IPS-NIHi7 (cell line): ENCODE data around the gene PKP4.

Experiments
- DNase-seq: peaks from one replicate; pipeline ENCODE4 v3.0.0; 2012; ENCODE audit warnings: mixed read lengths; ENCODE audit errors: extremely low spot score

PKP4 gene

DNA sequence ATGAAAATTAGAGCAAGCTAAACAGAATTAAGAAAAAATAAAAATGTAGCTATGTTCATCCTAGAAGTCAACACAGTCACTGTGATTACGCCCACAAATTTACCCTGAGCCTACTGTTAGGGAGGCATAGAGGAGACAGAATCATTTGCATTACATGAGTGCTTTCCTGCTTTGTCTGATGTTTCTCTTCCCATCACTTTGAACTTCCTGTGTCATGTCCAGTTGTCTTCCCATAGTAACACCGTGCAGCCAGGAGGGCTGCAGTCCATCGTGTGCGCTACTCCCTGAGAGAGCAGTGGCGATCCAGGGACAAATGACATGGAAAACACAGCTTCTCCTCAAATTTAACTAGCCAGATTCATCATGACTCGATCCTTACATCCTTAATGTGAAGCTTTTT is 188.5 kb downstream of the PKP4 start:
- DNase-seq: no peak

DNA sequence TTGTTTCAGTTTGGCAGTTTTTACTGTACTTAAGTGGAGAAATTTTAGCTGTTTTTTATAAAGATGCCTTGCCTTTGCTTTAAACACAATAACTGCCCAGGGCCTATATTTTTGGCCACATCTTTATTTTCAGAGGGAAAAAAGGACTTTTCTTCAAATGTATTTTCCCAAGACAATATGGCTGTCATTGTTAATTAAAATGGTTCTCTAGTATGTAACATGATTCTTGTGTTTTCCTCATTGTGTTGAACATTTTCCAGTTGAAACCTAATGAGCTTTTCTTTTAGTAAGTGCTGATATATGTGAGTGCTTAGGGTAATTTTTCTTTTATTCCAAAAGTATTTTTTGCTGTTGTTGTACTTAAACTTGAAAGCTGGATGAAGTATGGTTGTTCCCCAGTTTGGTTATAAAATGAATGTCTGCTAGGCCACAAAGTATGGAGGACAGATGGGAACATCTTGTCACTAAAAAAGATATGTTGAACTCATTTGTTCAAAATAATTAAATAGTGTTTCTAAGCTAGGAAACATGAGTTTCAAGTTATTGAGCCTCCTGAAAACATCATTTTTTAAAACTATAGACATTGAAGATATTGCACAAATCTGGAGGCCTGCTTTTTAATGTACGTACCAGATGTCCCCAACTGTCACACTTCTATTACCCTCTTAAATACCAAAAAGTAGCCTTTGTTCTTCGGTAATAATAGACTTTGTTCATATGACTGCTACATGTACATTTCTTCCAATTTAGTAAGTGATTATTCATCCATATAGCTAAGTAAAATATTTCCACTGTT is 190.9 kb downstream of the PKP4 start:
- DNase-seq: no peak

DNA sequence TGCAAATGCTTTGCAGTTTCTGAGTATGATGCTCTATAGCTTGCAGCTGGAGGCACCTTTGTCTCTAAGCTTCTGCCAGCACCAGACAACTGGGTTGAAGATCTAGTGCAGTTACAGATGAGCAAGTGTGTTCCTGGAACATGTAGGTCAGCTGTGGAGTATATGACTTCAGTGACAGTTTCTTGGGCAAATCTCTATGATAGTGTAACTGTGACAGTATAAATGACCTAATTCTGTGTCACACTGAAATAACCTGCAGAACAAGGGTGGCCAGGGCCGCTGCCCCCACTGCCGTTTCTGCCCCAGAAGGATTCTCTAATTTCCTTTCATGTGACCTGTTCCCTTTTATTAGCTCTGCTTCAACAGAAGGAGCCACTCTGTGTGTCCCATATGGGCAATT is 193.1 kb downstream of the PKP4 start:
- no peak for DNase-seq

DNA sequence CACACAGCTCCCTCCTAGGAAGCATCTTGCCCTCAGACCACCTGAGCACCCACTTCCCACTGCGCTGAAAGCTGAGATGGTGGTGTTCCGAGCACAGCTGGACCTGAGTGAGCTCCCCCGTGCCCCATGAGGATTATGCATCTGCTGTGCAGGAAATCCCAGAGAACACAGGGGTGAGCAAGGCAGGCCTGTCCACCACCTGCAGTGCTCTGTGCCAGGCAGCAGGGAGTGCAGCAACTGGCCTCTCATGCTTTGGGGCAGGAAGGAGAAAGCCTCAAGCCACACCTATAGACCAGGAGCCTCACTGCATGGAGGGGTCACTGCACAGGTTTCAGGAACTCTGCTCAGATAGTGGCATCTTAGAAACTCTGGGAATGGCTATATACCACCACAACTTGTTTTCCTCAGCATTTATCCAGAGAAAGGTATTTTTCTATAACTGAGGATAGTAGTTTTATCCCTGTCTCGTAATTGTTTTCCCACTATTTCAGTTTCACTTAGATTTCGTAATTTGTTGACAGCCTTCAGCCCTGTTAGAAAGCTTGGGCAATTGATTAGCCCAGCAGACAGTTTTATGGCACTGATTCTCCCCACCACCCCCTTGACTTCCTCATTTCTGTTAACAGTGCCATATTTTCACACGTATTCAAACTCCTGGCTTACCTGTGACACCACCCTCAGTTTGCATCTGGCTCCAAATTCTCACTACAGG is 194.1 kb downstream of the PKP4 start:
- DNase-seq: no peak

DNA sequence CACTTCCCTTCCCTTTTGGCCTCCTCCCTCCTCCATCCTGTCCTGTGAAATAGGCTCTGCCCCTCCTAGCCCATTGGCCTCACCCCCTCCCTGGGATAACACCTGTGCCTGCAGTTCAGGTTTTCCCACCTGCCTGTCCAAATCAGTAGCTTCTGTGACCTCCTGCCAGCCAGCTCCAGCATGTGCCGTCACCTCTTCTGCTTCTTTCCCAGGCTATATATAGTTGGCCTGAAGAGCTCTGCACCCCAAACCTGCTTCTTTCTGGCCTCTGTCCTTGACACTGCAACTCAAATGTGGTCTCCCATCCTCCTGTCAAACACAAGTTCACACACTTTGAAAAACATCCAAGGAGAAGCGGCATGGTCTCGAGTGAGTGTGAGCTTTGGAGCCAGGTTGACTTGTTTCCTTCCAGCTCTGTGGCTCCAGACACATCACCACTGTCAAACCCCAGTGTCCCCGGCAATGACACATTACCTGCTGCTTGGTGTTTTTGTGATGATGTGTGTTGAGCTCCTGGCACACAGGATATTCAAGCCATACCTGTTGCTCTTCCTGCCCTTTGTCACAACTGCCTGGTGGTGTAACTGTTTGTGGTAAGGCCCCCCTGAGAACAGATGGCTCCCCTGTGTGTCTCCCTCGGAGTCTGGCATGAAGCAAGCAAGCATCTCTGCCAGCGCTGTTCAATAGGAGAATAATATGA is 194.8 kb downstream of the PKP4 start:
- no peak for DNase-seq

DNA sequence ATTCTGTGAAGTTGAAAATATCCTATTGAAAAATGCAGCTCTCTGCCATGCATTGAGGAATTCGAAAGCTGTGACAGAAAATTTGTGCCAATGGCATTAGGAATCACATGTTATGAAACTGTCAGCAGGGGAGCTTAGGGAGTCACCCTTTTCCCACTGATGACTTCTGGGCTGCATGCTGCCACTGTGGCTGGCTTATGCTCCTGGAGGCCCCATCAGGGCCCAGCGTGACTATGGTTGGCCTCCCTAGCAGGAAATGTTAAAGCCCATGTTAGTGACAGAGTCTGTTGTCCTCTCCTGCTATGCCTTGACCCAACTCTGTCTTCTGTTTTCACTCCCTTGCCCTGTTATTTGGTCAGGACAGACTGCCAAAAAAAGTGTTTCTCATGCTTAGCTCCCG is 198.9 kb downstream of the PKP4 start:
- DNase-seq: no peak

DNA sequence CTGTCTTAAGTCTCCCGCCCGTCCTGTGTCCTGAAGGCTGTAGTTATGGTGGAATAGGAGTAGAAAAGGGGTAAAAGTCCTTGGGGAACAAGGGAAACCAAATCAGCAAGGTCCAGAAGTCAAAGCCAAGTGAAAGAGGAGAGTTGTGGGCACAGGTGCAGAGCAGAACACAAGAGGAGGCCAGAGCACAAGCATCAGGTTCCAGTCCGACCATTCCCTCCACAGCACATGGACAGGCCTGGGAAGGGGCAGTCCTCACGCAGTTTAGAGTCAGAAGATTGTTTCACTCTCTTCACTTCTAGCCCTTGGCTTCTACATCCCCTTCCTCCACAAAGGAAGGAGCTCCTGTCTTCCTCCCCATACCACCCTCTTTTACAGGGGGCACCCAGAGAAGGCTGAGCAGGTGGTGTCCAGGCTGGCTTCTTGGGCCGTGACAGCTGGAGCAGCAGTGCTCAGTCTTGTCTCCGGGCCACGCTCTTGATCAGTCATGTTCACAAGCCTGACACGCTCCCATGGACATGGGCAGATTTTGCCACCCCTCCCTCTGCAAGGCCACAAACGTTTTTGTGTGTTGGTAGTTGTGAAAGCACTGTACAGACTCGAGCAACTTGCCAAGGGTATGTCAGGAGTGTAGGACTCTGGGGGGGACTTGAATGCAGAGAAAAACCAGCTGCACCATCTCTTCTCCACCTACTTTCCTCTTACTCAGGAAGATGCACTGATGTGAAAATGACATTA is 199.9 kb downstream of the PKP4 start:
- no peak for DNase-seq

DNA sequence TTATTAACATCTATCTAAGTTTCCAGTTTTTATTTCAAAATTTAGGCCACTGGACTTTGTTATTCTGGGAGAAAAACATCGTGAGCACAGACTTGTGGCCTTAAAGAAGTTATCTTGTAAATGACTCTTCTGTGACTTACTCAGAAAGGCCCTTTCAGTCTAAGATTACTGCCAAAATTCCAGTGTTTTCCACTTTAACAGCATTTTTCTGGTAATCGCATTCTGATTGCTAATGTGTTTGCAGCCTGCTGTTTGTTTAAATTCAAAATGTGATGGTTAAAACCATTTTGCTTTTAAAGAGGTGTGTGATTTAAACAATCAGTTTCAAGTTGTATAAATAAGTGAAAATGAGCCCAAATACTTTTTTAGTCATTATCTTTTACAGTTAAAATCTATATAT is 201.6 kb downstream of the PKP4 start:
- no peak for DNase-seq

DNA sequence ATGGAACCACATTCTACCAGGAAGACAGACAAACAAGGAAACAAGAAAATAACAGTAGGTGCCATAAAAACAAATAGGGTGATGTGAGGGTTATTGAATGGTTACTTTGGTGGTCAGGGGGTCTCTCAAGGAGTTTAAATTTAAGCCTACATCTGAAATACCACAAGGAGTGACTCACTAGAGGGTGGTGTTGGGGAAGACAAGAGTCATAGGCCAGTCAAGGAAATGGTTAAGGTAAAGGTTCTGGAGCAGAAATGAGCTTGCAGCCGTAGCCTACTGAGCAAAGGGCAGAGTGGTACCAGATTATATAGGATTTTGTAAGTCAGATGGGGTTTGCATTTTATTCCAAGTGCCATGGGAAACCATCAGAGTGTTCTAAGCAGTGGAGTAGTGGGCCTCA is 202.7 kb downstream of the PKP4 start:
- DNase-seq: no peak

DNA sequence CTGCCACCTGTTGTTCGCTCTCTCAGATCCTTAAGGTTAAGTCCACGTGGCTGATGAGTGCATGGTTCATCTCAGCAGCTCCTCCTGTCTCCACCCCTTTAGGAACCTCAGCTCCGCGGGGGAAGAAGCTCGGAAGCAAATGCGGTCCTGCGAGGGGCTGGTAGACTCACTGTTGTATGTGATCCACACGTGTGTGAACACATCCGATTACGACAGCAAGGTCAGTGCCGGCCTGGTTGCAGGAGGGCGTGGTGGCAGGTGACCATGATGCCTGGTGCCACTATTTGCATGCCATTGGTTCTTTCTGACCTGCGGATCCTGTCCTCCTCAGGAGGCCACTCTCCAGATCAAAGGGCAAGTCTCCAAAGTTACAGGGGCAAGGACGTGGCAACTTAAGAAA is 204.5 kb downstream of the PKP4 start:
- DNase-seq: no peak

DNA sequence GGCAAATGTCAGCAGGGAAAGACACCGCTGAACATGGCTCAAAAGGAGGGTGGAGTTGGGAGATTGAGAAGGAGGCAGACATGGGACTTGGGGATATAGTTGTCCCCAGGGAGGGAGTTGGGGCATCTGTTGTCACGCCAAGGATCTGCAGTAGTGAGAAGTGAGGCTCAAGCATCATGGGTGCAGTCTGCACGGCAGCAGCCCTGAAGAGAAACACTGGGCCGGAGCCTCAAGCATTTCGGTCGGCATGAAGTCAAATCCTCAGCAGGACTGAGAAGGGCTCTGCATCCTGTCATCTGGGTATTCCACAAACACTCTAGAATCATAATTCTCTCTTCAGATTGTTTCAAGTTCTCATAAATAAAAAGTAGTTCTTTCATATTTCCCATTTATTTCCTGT is 205.7 kb downstream of the PKP4 start:
- DNase-seq: no peak

DNA sequence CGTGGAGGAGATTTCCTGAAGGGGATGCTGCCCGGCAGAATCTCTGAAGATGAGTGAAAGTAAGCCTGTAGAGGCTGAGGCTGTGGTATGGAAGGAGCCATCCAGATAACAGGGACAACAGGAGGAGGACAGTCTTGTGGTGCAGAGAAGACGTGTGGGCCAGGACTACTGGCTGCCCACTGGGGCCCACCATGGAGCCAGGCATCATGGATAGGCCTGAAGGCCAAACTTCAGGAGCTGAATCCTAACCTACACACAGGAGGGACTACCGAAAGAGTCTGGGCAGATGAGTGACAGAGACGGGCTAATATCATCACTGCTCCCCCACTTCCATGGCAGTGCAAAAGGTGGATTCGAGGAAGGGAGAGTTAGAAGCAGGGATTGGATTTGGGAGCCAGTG is 207.0 kb downstream of the PKP4 start:
- no peak for DNase-seq

DNA sequence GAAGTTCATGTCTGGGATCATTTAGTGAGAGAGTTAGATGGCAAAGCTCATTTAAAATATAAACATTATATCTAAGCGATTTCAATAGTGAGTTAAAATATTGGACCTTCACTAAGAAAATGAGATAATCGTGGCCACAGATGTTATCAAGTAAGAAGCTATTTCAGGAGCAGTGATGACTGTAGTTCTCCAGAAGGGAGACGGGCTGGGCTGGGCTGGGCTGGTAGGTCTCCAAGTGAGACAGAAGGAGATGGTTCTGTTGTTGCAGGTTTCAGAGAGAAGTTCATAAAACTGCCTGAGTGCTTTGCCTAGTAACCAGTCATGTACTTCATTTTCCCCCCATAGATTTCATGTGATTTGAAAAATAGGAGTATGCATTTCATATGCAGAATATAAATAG is 208.2 kb downstream of the PKP4 start:
- DNase-seq: no peak

DNA sequence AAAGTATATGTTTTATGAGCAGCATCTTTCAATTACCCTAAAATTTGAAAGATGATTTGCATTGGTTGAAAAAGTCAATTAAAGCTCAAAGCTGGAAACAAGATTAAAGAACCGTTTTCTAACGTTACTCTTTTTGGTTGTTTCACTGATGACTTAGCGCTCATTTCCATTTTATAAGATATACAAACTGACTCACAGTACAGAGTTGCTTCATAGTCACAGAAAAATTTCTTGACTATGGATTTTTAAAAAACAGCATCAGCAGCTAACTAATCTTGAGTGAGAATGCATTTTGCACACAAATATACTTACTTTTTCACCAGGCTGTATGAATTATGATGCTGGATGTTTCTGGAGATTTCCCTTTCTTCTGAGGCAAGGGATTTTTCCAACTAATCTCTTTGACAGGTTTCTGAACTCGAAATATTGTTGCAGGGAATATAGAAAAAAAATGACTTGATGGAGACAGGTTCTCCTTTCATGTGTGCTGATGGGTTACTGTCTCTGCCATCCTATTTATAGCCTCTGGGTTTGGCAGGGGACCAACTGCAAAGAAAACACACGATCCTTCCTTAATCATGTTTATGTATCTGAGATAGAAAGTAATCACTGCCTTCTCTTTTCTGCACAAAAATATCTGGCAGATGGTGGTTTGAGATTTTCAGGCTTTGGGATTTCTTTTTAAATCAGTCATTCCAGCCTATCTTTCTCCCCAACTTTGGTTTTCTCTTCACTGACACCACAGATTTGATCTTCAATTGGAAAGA is 209.0 kb downstream of the PKP4 start:
- DNase-seq: no peak

DNA sequence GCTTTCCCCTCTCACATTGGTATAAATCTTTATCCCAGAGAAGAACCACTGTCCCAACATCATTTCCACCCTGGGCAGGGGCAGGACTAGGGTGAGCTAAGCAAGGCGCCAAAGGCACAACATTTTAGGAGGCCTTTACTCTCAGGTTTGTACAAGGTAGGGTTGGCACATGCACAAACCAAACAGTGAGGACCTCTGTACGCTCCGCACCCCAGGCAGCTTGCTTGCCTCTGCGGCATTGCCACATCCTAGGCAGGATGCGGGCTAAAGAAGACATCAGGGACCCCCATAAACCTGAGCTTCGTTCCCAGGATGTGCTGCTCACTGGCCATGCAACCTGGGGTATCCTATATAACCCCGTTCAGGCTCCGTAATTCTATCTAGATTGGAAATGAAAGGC is 210.2 kb downstream of the PKP4 start:
- DNase-seq: no peak

DNA sequence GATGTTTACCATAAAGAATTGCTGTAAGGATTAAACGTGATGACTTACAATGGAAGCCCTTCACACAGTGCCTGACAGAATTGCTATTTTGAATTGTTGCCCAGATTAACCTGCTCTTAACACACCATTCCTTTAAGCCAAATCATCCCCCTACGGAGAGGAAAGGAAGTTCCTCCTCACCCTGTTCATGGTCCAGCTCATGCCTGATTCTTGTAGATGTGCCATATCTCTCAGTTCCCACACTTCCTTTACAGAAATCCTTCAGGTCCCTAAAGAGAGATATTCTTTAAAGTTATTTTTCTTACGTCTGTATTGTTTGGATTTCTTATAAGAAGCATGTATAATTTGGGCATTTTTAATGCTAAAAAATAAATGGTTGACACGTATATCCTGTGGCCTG is 210.8 kb downstream of the PKP4 start:
- DNase-seq: no peak

DNA sequence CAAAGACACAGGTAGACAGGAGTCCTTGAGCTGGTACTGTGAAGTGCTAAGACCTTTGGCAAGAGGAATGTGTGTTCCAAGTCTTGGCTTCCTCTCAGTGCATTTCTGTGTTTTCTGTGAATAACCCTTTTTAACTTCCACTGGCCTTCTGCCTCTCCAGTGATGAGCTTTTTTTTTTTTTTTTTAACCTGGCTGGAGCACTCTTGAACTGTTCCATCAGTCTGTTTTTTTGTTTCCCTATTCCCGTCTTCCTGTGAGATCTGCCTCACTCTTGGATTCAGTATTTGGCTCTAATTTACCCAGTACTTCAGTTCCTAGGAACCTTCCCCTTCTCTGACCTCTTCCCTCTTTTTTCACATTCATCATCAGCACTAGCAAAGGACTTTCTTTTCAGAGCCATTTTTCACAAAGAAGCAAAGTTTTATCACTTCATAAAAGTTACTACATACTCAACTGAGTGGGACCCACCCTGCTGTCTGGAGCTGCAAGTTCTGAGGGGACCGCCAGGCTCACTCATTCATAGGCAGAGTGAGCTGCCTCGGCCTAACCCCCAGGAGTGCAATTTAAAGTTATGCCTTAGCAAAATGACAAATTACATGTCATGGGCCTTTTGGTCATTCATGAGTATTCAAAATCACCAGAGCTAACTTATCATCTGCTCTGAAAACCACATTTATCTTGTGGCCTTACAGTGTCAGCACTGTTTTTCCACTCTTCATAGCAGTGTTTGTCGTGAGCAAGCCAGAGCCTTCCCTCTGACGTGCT is 211.4 kb downstream of the PKP4 start:
- no peak for DNase-seq

DNA sequence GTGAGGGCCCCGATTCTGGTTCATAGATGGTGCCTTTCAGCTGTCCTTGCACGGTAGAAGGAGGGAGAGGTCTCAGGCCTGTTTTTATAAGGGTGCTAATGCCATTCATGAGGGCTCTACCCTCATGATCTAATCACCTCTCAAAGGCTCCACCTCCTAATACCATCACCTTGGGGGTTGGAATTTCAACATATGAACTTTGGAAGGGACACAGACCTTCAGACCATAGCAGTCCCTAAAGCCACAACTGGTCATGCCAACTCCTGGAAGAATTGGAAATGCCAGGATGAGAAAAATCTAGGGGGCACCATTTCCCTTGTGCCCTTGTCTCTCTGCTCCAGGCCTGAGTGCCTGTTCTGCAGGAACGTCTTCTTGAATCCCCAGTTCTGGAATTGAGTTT is 213.5 kb downstream of the PKP4 start:
- no peak for DNase-seq

DNA sequence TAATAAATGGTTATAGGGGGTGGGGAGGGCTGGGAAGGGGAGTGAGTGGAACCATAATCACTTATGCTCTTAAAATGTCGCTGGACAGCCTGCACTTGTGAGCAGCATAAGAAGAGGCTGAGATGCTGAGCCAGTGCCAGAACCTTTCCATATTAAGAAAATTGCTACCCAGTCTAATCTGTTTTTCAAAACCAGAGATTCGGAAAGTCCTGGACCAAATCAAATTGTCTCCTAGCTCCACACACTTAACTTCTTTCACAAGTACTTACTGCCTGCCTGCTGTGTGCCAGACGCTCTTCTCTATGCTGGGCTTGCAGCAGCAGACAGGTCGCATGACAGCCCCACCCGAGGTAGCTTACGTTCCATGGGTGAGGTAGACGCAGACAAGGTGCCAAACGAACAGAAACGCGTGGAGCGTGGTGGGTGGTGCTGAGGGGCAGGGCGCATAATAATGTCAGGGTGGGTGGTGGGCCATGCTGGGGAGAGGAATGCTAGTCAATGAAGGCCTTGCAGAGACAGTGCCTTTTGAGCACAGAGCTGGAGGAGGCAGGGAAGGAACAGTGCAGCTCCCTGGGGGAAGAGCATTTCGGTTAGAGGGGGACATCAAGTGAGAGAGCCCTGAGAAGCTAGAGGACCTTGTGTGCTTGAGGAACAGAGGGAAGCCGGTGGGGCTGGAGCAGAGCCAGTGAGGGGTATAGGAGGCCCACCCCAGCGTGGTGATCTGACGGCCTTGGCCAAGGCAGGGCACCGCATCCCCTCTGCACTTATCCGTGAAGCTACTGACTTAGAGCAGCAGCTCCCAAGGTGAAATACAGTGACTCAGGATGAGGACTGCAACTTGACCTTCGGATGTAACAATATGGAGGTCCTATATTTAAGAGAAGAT is 214.9 kb downstream of the PKP4 start:
- no peak for DNase-seq

DNA sequence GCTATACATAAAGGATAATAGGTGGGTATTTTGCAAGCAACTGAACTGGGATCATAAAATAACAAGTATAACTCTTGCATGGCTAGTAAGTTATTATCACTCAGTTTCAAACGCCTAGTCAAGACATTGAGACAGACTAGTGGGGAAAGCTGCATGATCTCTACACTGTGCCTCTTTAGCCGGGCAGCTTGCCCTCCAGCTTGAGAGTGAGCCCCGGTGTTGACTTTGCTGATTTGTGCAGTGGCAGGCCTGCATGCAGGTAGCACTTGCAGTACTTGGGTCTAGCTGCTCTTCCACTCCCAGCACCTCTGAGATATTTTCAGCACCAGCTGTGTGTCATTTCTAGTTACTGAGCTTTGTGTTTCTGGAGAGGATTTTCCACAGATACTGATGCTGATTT is 219.5 kb downstream of the PKP4 start:
- no peak for DNase-seq
